SK-N-SH treated with all-trans-retinoic acid at 6 μM for 48 hours (cell line): ENCODE measurements around the gene CFAP299.

Experiments used
- ATAC-seq: fragments of 200-7000 bp; cut with Tn5 transposase; 3 replicates; pipeline ENCODE4 v1.9.1; 2020; ENCODE audit warnings: mild to moderate bottlenecking, moderate library complexity
- ARNTL ChIP-seq: fragments of 450-650 bp; formaldehyde crosslinking; IDR thresholded peaks from 2 replicates; pipeline ENCODE4 v1.5.0; 2020; ENCODE audit warnings: low read depth, mild to moderate bottlenecking, moderate library complexity, borderline replicate concordance
- BACH2 ChIP-seq: fragments of 250-450 bp; sonication (Bioruptor Pico); IDR thresholded peaks from 2 replicates; pipeline ENCODE4 v1.9.0; 2021; ENCODE audit warnings: mild to moderate bottlenecking, borderline replicate concordance
- CREB5 ChIP-seq: fragments of 250-450 bp; sonication (Bioruptor Pico); IDR thresholded peaks from 2 replicates; pipeline ENCODE4 v1.5.1; 2020; ENCODE audit warnings: low read depth, mild to moderate bottlenecking, moderate library complexity
- CSDC2 ChIP-seq: fragments of 250-450 bp; sonication (Bioruptor Pico); IDR thresholded peaks from 2 replicates; pipeline ENCODE4 v1.5.0; 2020; ENCODE audit warnings: mild to moderate bottlenecking, moderate library complexity
- ESRRG ChIP-seq: fragments of 250-450 bp; sonication (Bioruptor Pico); IDR thresholded peaks from 2 replicates; pipeline ENCODE4 v1.6.1; 2021; ENCODE audit warnings: mild to moderate bottlenecking
- GLIS3 ChIP-seq: fragments of 250-450 bp; sonication (Bioruptor Pico); IDR thresholded peaks from 2 replicates; pipeline ENCODE4 v1.5.0; 2020; ENCODE audit warnings: mild to moderate bottlenecking, moderate library complexity
- ISL1 ChIP-seq: fragments of 250-450 bp; sonication (Bioruptor Pico); IDR thresholded peaks from 2 replicates; pipeline ENCODE4 v2.1.2; 2022; ENCODE audit warnings: mild to moderate bottlenecking, moderate library complexity
- PATZ1 ChIP-seq: fragments of 250-450 bp; sonication (Bioruptor Pico); IDR thresholded peaks from 2 replicates; pipeline ENCODE4 v1.8.0; 2020; ENCODE audit warnings: mild to moderate bottlenecking, moderate library complexity, borderline replicate concordance
- POU6F1 ChIP-seq: fragments of 250-450 bp; sonication (Bioruptor Pico); IDR thresholded peaks from 2 replicates; pipeline ENCODE4 v1.8.0; 2021; ENCODE audit warnings: low read depth, mild to moderate bottlenecking, moderate library complexity, borderline replicate concordance
- PPARA ChIP-seq: fragments of 250-450 bp; sonication (Bioruptor Pico); IDR thresholded peaks from 2 replicates; pipeline ENCODE4 v1.5.0; 2020; ENCODE audit warnings: mild to moderate bottlenecking, borderline replicate concordance
- RARB ChIP-seq: fragments of 250-450 bp; sonication (Bioruptor Pico); IDR thresholded peaks from 2 replicates; pipeline ENCODE4 v1.8.0; 2021; ENCODE audit warnings: mild to moderate bottlenecking, moderate library complexity
- TCF4 ChIP-seq: fragments of 250-450 bp; sonication (Bioruptor Pico); IDR thresholded peaks from 2 replicates; pipeline ENCODE4 v1.8.0; 2021; ENCODE audit warnings: mild to moderate bottlenecking, moderate library complexity, borderline replicate concordance
- TOX ChIP-seq: fragments of 250-450 bp; sonication (Bioruptor Pico); IDR thresholded peaks from 2 replicates; pipeline ENCODE4 v1.8.0; 2021; ENCODE audit warnings: mild to moderate bottlenecking, moderate library complexity, borderline replicate concordance
- TSHZ2 ChIP-seq: fragments of 250-450 bp; sonication (Bioruptor Pico); IDR thresholded peaks from 2 replicates; pipeline ENCODE4 v1.5.0; 2020; ENCODE audit warnings: mild to moderate bottlenecking, moderate library complexity
- ZFP3 ChIP-seq: fragments of 250-450 bp; sonication (Bioruptor Pico); IDR thresholded peaks from 2 replicates; pipeline ENCODE4 v1.5.0; 2020; ENCODE audit warnings: mild to moderate bottlenecking, moderate library complexity
- ZFP30 ChIP-seq: fragments of 450-650 bp; formaldehyde crosslinking; IDR thresholded peaks from 2 replicates; pipeline ENCODE4 v1.5.0; 2022; ENCODE audit warnings: mild to moderate bottlenecking, moderate library complexity
- ZNF565 ChIP-seq: fragments of 450-650 bp; formaldehyde crosslinking; conservative IDR thresholded peaks from 2 replicates; pipeline ENCODE4 v1.5.0; 2020; ENCODE audit warnings: low read depth, mild to moderate bottlenecking, moderate library complexity
- ZNF70 ChIP-seq: fragments of 450-650 bp; formaldehyde crosslinking; IDR thresholded peaks from 2 replicates; pipeline ENCODE4 v1.5.0; 2020; ENCODE audit warnings: mild to moderate bottlenecking, moderate library complexity
- ZNF8 ChIP-seq: fragments of 450-650 bp; formaldehyde crosslinking; IDR thresholded peaks from 2 replicates; pipeline ENCODE4 v1.5.0; 2020; ENCODE audit warnings: mild to moderate bottlenecking, moderate library complexity

CFAP299 gene

GRCh38 chr4:80309294-80310004, 26.1 kb upstream of the CFAP299 start:
- TF ChIP-seq ZFP30, result no peak
- no peak for TF ChIP-seq ARNTL
- TF ChIP-seq CSDC2 (CRISPR knock-in tag), result no peak
- TF ChIP-seq ZFP3 (CRISPR knock-in tag), result no peak
- no peak for TF ChIP-seq ZNF70
- no peak for TF ChIP-seq PATZ1
- no peak for TF ChIP-seq TCF4 (CRISPR knock-in tag)
- no peak for TF ChIP-seq TSHZ2 (CRISPR knock-in tag)
- no peak for TF ChIP-seq BACH2 (CRISPR knock-in tag)
- TF ChIP-seq CREB5 (CRISPR knock-in tag), result no peak
- no peak for TF ChIP-seq POU6F1 (CRISPR knock-in tag)
- no peak for TF ChIP-seq ZNF565 (CRISPR knock-in tag)
- TF ChIP-seq TOX, result no peak
- TF ChIP-seq ZNF8 (CRISPR knock-in tag), result no peak
- ATAC-seq, result peak; percentile 55

GRCh38 chr4:80311130-80311529, 24.4 kb upstream of the CFAP299 start:
- no peak for TF ChIP-seq ZNF8 (CRISPR knock-in tag)
- TF ChIP-seq GLIS3 (CRISPR knock-in tag), result no peak
- TF ChIP-seq ZNF565 (CRISPR knock-in tag), result no peak
- no peak for TF ChIP-seq ISL1 (CRISPR knock-in tag)
- TF ChIP-seq RARB, result no peak
- TF ChIP-seq TSHZ2 (CRISPR knock-in tag), result no peak
- TF ChIP-seq PATZ1, result no peak
- no peak for TF ChIP-seq PPARA (CRISPR knock-in tag)
- no peak for TF ChIP-seq ESRRG (CRISPR knock-in tag)
- TF ChIP-seq ZFP30, result no peak
- no peak for TF ChIP-seq ZFP3 (CRISPR knock-in tag)
- TF ChIP-seq TOX, result no peak

More at GRCh38 chr4:80311130-80311529, 24.4 kb upstream of the CFAP299 start:
- no peak for ATAC-seq
